Measurements from ENCODE around the gene EMC9. TPM values are rescaled to one million over a fixed set of nuclear protein-coding genes. Genes with fewer than 3 reads are reported as not detected.

Gene EMC9
- total and polyA plus RNA-seq, 7 donors = 17.2 to 67.5 (median 35.1) TPM

DNA sequence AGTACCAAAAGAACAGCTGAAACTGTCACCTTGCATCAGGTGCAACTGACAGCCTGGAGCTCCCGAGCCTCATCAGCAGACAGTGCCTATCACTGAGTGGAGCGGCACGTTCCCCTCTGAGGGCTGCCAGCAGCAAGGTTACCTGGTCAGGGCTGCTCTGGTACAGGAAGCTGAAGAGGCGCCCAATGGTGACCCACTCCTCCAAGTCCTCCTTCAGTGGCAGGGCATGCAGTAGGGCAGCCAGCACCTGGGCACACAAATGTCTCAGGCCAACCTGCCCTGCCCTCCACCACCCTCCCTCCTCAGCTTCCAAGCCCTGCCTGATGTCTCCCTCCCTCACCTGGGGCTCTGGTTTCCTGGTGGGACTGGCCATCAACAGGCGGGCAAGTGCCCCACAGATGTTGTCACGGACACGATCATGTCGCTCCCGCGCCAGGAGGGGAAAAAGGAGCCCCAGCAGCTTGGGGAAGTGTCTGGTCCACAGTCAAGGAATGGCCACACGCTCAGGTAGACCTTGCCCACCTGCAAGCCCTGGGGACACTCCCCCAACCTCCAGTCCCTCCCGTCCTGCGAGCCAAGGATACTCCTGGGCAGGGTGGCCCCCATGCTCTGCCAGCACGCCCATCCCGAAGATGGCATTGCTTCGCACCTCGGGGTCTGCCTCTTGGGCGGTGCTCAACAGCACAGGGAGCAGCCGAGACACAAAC is 40.1 kb upstream of the EMC9 start:
- Histone ChIP-seq H3K27me3 (ENCODE audit: insufficient read depth in 3 of 3, low read length in 2 of 3) (no peaks in the 10 kb centered on the region), H3K36me3 (ENCODE audit: insufficient read depth in 1 of 2, low read depth in 1 of 2) (peaks cover 4 to 96% of the 10 kb centered on the region in 2 donors), H3K4me3 (no peak overlapping the region), H3K4me1 (peaks cover 20% of the 10 kb centered on the region), H3K27ac (no peak overlapping the region), H3K9me3 (no peaks in the 10 kb centered on the region)
- TF ChIP-seq, protein P1, sequence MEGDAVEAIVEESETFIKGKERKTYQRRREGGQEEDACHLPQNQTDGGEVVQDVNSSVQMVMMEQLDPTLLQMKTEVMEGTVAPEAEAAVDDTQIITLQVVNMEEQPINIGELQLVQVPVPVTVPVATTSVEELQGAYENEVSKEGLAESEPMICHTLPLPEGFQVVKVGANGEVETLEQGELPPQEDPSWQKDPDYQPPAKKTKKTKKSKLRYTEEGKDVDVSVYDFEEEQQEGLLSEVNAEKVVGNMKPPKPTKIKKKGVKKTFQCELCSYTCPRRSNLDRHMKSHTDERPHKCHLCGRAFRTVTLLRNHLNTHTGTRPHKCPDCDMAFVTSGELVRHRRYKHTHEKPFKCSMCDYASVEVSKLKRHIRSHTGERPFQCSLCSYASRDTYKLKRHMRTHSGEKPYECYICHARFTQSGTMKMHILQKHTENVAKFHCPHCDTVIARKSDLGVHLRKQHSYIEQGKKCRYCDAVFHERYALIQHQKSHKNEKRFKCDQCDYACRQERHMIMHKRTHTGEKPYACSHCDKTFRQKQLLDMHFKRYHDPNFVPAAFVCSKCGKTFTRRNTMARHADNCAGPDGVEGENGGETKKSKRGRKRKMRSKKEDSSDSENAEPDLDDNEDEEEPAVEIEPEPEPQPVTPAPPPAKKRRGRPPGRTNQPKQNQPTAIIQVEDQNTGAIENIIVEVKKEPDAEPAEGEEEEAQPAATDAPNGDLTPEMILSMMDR (IDR thresholded peaks at IDR 0.05) = no peak
- no peak for ATAC-seq
- intact Hi-C loops (cut with DNase I) = no loop called here
- WGBS, 3 donors = 88 to 89% (median 88%) methylated on average over 19 of the region's 19 CpGs
- peak in 1 of 2 donors; percentile 46 for DNase-seq

DNA sequence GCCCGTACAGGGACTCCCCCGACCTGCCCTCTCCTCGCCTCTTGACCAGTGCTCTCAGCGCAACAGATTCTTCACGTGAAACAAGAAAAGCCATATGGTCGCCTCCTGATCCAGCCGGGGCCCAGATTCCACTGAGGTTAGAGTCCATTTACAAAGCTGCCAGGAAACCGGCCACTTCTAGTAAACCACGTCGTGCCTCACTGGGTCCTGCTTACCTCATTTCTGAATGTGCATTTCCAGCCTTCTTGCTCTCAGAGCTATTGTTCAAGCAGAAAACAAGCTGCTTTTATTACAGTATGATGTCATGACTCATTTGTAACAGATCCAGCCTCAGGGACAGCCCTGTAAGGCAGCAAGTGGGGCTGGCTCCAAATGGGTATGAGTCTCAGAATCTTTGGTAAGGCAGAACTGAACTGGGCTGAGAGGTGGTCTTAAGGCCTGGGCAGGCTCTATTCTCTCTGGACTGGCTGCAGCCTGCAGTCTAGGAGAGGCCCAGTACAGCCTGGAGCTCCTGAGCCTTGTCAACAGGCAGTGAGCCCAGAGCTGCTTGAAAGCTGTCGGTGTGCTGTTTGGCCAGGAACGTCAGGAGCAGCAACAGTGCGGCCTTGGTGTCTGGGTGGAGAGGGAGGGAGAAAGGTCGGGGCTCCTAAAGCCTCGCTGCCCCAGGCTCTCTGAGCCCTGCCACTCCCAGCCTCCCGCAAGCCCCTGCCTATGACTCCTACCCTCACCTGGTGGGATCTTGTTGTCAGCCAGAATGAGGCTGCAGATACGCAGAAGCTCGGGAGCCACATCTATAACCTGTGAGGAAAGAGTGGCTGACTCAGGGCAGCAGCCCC is 38.8 kb upstream of the EMC9 start:
- ATAC-seq (peak; percentile 65 to 76 (median 70)), DNase-seq (peak in 1 of 2 donors; percentile 43)
- intact Hi-C loops (cut with DNase I) = no loop called here
- Histone ChIP-seq H3K4me1 (peaks cover 20% of the 10 kb centered on the region), H3K27ac (peak overlapping the region; percentile 79), H3K9me3 (no peaks in the 10 kb centered on the region), H3K36me3 (ENCODE audit: insufficient read depth in 1 of 2, low read depth in 1 of 2) (peaks cover under 1 to 88% of the 10 kb centered on the region in 2 donors), H3K27me3 (ENCODE audit: insufficient read depth in 3 of 3, low read length in 2 of 3) (no peaks in the 10 kb centered on the region), H3K4me3 (no peak overlapping the region)
- WGBS, 3 donors = 46 to 71% (median 61%) methylated on average over 18 of the region's 18 CpGs
- TF ChIP-seq, protein P1 (IDR thresholded peaks at IDR 0.05) = no peak

DNA sequence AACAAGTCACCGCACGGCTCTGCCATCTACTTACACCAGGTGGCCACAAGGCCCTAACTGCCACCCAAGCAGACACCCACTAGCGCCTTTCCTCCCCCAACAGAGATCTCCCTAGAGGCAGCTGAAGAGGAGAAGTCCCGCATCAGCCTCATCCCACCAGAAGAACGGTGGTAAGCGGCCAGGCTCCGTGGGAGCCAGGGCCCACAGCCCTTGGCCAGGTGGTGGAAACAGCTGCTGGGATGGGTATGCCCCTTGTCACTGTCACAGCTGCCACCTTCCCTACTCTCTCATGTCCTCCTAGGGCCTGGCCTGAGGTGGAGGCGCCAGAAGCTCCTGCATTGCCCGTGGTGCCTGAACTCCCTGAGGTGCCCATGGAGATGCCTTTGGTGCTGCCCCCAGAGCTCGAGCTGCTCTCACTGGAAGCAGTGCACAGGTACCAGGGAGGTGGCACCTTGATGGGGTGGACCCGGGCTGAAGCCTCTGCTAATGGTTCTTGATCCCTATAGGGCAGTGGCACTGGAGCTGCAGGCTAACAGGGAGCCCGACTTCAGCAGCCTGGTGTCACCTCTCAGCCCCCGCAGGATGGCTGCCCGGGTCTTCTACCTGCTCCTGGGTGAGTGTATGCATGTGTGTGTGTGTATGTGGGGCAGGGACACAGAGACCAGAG is 38.0 kb upstream of the EMC9 start:
- intact Hi-C loops (cut with DNase I) = no loop called here
- TF ChIP-seq, protein P1 (IDR thresholded peaks at IDR 0.05) = no peak
- peak in 3 of 4 donors; percentile 12 to 59 (median 27) for ATAC-seq

DNA sequence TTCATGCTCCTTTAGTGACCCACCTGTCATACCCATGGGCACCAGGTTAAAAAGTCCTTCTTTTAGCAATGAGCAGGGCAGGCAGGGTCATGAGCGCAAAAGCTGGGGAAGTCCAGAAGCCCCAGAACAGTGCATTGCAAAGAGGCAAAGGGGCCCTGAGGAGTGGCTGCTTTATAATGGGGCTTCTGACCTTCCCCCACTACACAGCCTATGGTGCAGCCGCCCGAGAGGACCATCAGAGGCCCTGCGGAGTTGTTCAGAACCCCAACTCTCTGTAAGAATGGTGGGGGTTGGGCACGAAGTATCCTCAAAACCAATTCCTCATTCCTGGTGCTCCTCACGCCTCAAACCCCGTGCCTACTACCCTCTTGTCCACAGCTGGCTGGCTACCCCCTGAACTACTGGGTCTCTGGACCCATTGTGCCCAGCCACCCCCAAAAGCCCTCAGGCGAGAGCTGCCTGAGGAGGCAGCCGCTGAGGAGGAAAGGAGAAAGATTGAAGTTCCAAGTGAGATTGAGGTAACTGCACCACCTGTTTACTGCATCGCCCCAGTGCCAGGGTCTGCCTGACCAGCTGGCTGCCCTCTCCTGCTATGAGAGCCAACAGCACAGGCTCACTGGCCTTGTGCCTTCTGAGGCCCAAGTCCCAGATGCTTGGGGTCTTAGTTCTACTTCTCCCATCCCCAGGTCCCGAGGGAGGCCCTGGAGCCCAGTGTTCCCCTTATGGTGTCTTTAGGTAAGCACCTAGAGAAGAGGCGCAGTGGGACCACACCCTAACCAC is 37.2 kb upstream of the EMC9 start:
- peak in 1 of 2 donors; percentile 35 for DNase-seq
- intact Hi-C loops (cut with DNase I) = no loop called here
- TF ChIP-seq, protein P1 (IDR thresholded peaks at IDR 0.05) = no peak
- WGBS, 3 donors = 71 to 80% (median 75%) methylated on average over 12 of the region's 12 CpGs
- no peak overlapping the region for H3K27ac ChIP-seq
- peaks cover 20% of the 10 kb centered on the region for H3K4me1 ChIP-seq
- peaks cover 0 to 72% of the 10 kb centered on the region in 2 donors for H3K36me3 ChIP-seq (ENCODE audit: insufficient read depth in 1 of 2, low read depth in 1 of 2)
- no peaks in the 10 kb centered on the region for H3K9me3 ChIP-seq
- no peak overlapping the region for H3K4me3 ChIP-seq
- ATAC-seq = no peak
- no peaks in the 10 kb centered on the region for H3K27me3 ChIP-seq (ENCODE audit: insufficient read depth in 3 of 3, low read length in 2 of 3)

More for the DNA sequence above, 38.0 kb upstream of the EMC9 start:
- Histone ChIP-seq H3K27ac (peak overlapping the region; percentile 79), H3K27me3 (ENCODE audit: insufficient read depth in 3 of 3, low read length in 2 of 3) (no peaks in the 10 kb centered on the region), H3K4me1 (peaks cover 20% of the 10 kb centered on the region), H3K9me3 (no peaks in the 10 kb centered on the region), H3K36me3 (ENCODE audit: insufficient read depth in 1 of 2, low read depth in 1 of 2) (peaks cover 0 to 80% of the 10 kb centered on the region in 2 donors), H3K4me3 (no peak overlapping the region)
- peak in 1 of 2 donors; percentile 41 for DNase-seq
- WGBS, 3 donors = 71 to 82% (median 77%) methylated on average over 14 of the region's 14 CpGs

Measured in psoas muscle (tissue), 8 donors.